Thoracic aorta (tissue), 2 donors: ENCODE results near the gene SEPSECS. TPM values are rescaled to one million over a fixed set of nuclear protein-coding genes. Genes with fewer than 3 reads are reported as not detected.

ENCODE experiments used
- ATAC-seq: fragments of 150-250 bp; one replicate; pipeline ENCODE4 v1.8.0; 2017; ENCODE audit warnings: low read depth; ENCODE audit not compliant: insufficient number of reproducible peaks, low FRiP score
- DNase-seq: peaks from one replicate; pipeline ENCODE4 v3.0.0-alpha.2; 2020; ENCODE audit warnings: low spot score
- H3K27ac ChIP-seq, 2 donors: fragments of 200-600 bp; sonication (generic); 1 replicate in 1 of 2; 2 replicates in 1 of 2; pipeline ENCODE4 v1.5.1; 2016; ENCODE audit warnings: mild to moderate bottlenecking in 2 of 2, moderate library complexity in 2 of 2
- H3K27me3 ChIP-seq: fragments of 200-600 bp; sonication (generic); replicated peaks from 2 replicates; pipeline ENCODE4 v1.6.0; 2016; ENCODE audit warnings: mild to moderate bottlenecking; ENCODE audit not compliant: insufficient read depth
- H3K36me3 ChIP-seq: fragments of 200-600 bp; sonication (generic); one replicate; pipeline ENCODE4 v1.5.1; 2016
- H3K4me1 ChIP-seq, 2 donors: fragments of 200-600 bp; sonication (generic); 1 replicate in 1 of 2; 2 replicates in 1 of 2; pipeline versions ENCODE4 v1.5.1 to v1.6.0; 2016; ENCODE audit warnings: low read depth in 2 of 2, mild to moderate bottlenecking in 1 of 2; ENCODE audit not compliant: control insufficient read depth in 1 of 2
- H3K4me3 ChIP-seq: fragments of 200-600 bp; sonication (generic); 2 replicates; pipeline ENCODE4 v1.5.1; 2016; ENCODE audit warnings: mild to moderate bottlenecking
- H3K9me3 ChIP-seq: fragments of 200-600 bp; sonication (generic); 2 replicates; pipeline ENCODE4 v1.5.1; 2016
- CTCF ChIP-seq: fragments of 200-600 bp; sonication (generic); IDR thresholded peaks from one replicate; pipeline ENCODE4 v1.5.1; 2019; ENCODE audit warnings: antibody characterized with exemption
- total RNA-seq, 2 donors: library from RNA; depleted of rRNA; stranded (reverse); fragments of >200 nt; gene quantifications; one replicate each; pipeline versions ENCODE4 v1.1.0 to v1.2.3, GENCODE V29; 2016

Gene SEPSECS
- total RNA-seq, 2 donors from 2014 or later: 3.4 to 5.9 TPM

GRCh38 chr4:25163196-25163595, 2.9 kb upstream of the SEPSECS start:
- TF ChIP-seq CTCF: no peak
- Histone ChIP-seq H3K27ac (no peak overlapping the region), H3K4me3 (no peak overlapping the region), H3K9me3 (no peaks in the 10 kb centered on the region), H3K4me1 (peaks cover 15 to 20% of the 10 kb centered on the region in 2 donors), H3K36me3 (no peaks in the 10 kb centered on the region), H3K27me3 (no peaks in the 10 kb centered on the region)
- ATAC-seq: no peak
- DNase-seq: no peak

- DNase-seq (no peak), ATAC-seq (no peak)
- Histone ChIP-seq H3K27me3 (no peaks in the 10 kb centered on the region), H3K27ac (no peak overlapping the region), H3K36me3 (no peaks in the 10 kb centered on the region), H3K9me3 (no peaks in the 10 kb centered on the region), H3K4me3 (no peak overlapping the region), H3K4me1 (peaks cover 15 to 20% of the 10 kb centered on the region in 2 donors)
- TF ChIP-seq CTCF: no peak
Measured at GRCh38 chr4:25162566-25162965, 2.3 kb upstream of the SEPSECS start.

GRCh38 chr4:25161593-25161950, 1.3 kb upstream of the SEPSECS start:
- no peaks in the 10 kb centered on the region for H3K36me3 ChIP-seq
- TF ChIP-seq CTCF: no peak
- H3K4me1 ChIP-seq: peaks cover 15 to 20% of the 10 kb centered on the region in 2 donors
- no peaks in the 10 kb centered on the region for H3K9me3 ChIP-seq
- peak overlapping the region; percentile 83 for H3K4me3 ChIP-seq
- DNase-seq: no peak
- no peaks in the 10 kb centered on the region for H3K27me3 ChIP-seq
- H3K27ac ChIP-seq: peak overlapping the region; percentile 40 to 90
- ATAC-seq: no peak

- no peaks in the 10 kb centered on the region for H3K9me3 ChIP-seq
- peak overlapping the region; percentile 83 for H3K4me3 ChIP-seq
- TF ChIP-seq CTCF: no peak
- peaks cover 15 to 20% of the 10 kb centered on the region in 2 donors for H3K4me1 ChIP-seq
- DNase-seq: no peak
- peak overlapping the region; percentile 40 to 90 for H3K27ac ChIP-seq
- ATAC-seq: peak; percentile 7
- no peaks in the 10 kb centered on the region for H3K36me3 ChIP-seq
- H3K27me3 ChIP-seq: no peaks in the 10 kb centered on the region
Measured at GRCh38 chr4:25160714-25161592, 704 bp upstream of the SEPSECS start.

DNA sequence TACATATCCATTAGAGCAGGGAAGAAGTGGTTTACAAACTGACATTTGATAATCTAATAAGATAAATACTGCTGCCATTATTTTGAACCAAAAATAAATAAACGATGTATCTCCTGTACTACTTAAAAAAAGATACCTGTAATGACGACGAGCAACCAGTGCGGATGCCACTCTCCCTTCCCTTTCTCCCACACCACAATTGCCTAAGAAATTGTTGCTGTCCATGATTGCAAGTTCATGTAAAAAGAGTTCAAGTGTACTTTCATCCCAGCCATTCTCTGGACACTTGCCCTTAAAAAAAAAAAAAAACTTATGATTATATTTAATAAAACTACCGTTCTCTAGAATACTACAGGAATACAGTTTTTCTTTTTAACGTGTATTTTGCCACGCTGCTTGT, 1.4 kb downstream of the SEPSECS start:
- no peak overlapping the region for H3K27ac ChIP-seq
- peaks cover 15 to 20% of the 10 kb centered on the region in 2 donors for H3K4me1 ChIP-seq
- H3K36me3 ChIP-seq: no peaks in the 10 kb centered on the region
- H3K27me3 ChIP-seq: no peaks in the 10 kb centered on the region
- ATAC-seq: no peak
- TF ChIP-seq CTCF: no peak
- no peaks in the 10 kb centered on the region for H3K9me3 ChIP-seq
- DNase-seq: no peak
- no peak overlapping the region for H3K4me3 ChIP-seq
